ENCODE measurements around the gene HIVEP3.

Gene HIVEP3

GRCh38 chr1:41712081-41712480, 206.6 kb downstream of the HIVEP3 start:
- TF ChIP-seq CTCF (IDR thresholded peaks at IDR 0.05; ENCODE audit: insufficient read depth, low read depth, low read length, missing control alignments), result no peak
- no peak for DNase-seq (ENCODE audit: low read depth)
- H3K4me3 ChIP-seq (ENCODE audit: low read length), result no peak overlapping the region

GRCh38 chr1:41711581-41711980, 207.1 kb downstream of the HIVEP3 start:
- no peak overlapping the region for H3K4me3 ChIP-seq (ENCODE audit: low read length)
- DNase-seq (ENCODE audit: low read depth), result no peak
- no peak for TF ChIP-seq CTCF (IDR thresholded peaks at IDR 0.05; ENCODE audit: insufficient read depth, low read depth, low read length, missing control alignments)

- no peak for TF ChIP-seq CTCF (IDR thresholded peaks at IDR 0.05; ENCODE audit: insufficient read depth, low read depth, low read length, missing control alignments)
- H3K4me3 ChIP-seq (ENCODE audit: low read length), result no peak overlapping the region
- DNase-seq (ENCODE audit: low read depth), result no peak
Observed at GRCh38 chr1:41710980-41711379, 207.7 kb downstream of the HIVEP3 start.

GRCh38 chr1:41709873-41710272, 208.8 kb downstream of the HIVEP3 start:
- no peak overlapping the region for H3K4me3 ChIP-seq (ENCODE audit: low read length)
- TF ChIP-seq CTCF (IDR thresholded peaks at IDR 0.05; ENCODE audit: insufficient read depth, low read depth, low read length, missing control alignments), result no peak
- no peak for DNase-seq (ENCODE audit: low read depth)

GRCh38 chr1:41709331-41709730, 209.4 kb downstream of the HIVEP3 start:
- DNase-seq (ENCODE audit: low read depth), result no peak
- no peak for TF ChIP-seq CTCF (IDR thresholded peaks at IDR 0.05; ENCODE audit: insufficient read depth, low read depth, low read length, missing control alignments)
- H3K4me3 ChIP-seq (ENCODE audit: low read length), result no peak overlapping the region

- DNase-seq (ENCODE audit: low read depth), result no peak
- no peak overlapping the region for H3K4me3 ChIP-seq (ENCODE audit: low read length)
- TF ChIP-seq CTCF (IDR thresholded peaks at IDR 0.05; ENCODE audit: insufficient read depth, low read depth, low read length, missing control alignments), result no peak
Observed at GRCh38 chr1:41708332-41708731, 210.4 kb downstream of the HIVEP3 start.

- no peak overlapping the region for H3K4me3 ChIP-seq (ENCODE audit: low read length)
- no peak for DNase-seq (ENCODE audit: low read depth)
- TF ChIP-seq CTCF (IDR thresholded peaks at IDR 0.05; ENCODE audit: insufficient read depth, low read depth, low read length, missing control alignments), result no peak
Observed at GRCh38 chr1:41707793-41708192, 210.9 kb downstream of the HIVEP3 start.

Measured in epithelial cell of esophagus (primary cell).